Neural cell (in vitro differentiated cells): ENCODE measurements around the gene GET3. TPM values are rescaled to one million over a fixed set of nuclear protein-coding genes. Genes with fewer than 3 reads are reported as not detected.

Experiments
- H2AFZ ChIP-seq: fragments of 200-600, 300-800 bp; sonication (generic), shearing (Covaris generic); 2 replicates; pipeline ENCODE4 v1.6.0; 2014; ENCODE audit warnings: low read depth, mild to moderate bottlenecking, antibody characterized with exemption, low read length, moderate library complexity
- H3F3A ChIP-seq: fragments of 200-600 bp; shearing (Covaris generic); 2 replicates; pipeline ENCODE4 v1.6.1; 2016; ENCODE audit warnings: mild to moderate bottlenecking, moderate library complexity, mixed read lengths, antibody characterized with exemption, low read length; ENCODE audit not compliant: insufficient read depth, poor library complexity, severe bottlenecking
- H3K27ac ChIP-seq: fragments of 200-600, 300-800 bp; sonication (generic), shearing (Covaris generic); 2 replicates; pipeline ENCODE4 v1.5.1; 2014; ENCODE audit warnings: mild to moderate bottlenecking, low read length, moderate library complexity
- H3K27me3 ChIP-seq: fragments of 300-800, 200-600 bp; sonication (generic), shearing (Covaris generic); 2 replicates; pipeline ENCODE4 v1.6.0; 2014; ENCODE audit warnings: mild to moderate bottlenecking, low read depth, low read length, moderate library complexity; ENCODE audit not compliant: insufficient read depth
- H3K36me3 ChIP-seq: fragments of 300-800, 200-600 bp; sonication (generic), shearing (Covaris generic); 2 replicates; pipeline ENCODE4 v1.5.1; 2014; ENCODE audit warnings: mild to moderate bottlenecking, antibody characterized with exemption, low read length, moderate library complexity; ENCODE audit not compliant: insufficient read depth
- H3K4me2 ChIP-seq: fragments of 300-800, 200-600 bp; sonication (generic), shearing (Covaris generic); 2 replicates; pipeline ENCODE4 v1.6.0; 2014; ENCODE audit warnings: mild to moderate bottlenecking, low read length
- H3K4me3 ChIP-seq: fragments of 300-800, 200-600 bp; sonication (generic), shearing (Covaris generic); 2 replicates; pipeline ENCODE4 v1.5.1; 2014; ENCODE audit warnings: mild to moderate bottlenecking, low read length, moderate library complexity
- H3K79me2 ChIP-seq: fragments of 200-600 bp; shearing (Covaris generic); replicated peaks from 2 replicates; pipeline ENCODE4 v1.6.0; 2014; ENCODE audit warnings: mild to moderate bottlenecking, low read length, moderate library complexity; ENCODE audit not compliant: insufficient read depth
- H3K9ac ChIP-seq: fragments of 300-800, 200-600 bp; sonication (generic), shearing (Covaris generic); 2 replicates; pipeline ENCODE4 v1.6.1; 2016; ENCODE audit warnings: mild to moderate bottlenecking, low read length, mixed read lengths
- H3K9me2 ChIP-seq: fragments of 200-600 bp; shearing (Covaris generic); 2 replicates; pipeline ENCODE4 v1.6.1; 2016; ENCODE audit warnings: mild to moderate bottlenecking, low read length, mixed read lengths; ENCODE audit not compliant: insufficient read depth
- H3K9me3 ChIP-seq: fragments of 200-600, 300-800 bp; sonication (generic), shearing (Covaris generic); 2 replicates; pipeline ENCODE4 v1.6.1; 2016; ENCODE audit warnings: mild to moderate bottlenecking, mixed run types, low read length, moderate library complexity, mixed read lengths
- H4K20me1 ChIP-seq: fragments of 200-600 bp; shearing (Covaris generic); 2 replicates; pipeline ENCODE4 v1.6.1; 2016; ENCODE audit warnings: mild to moderate bottlenecking, mixed run types; ENCODE audit not compliant: insufficient read depth
- EP300 ChIP-seq: fragments of 450-650 bp; conservative IDR thresholded peaks from 2 replicates; pipeline ENCODE4 v1.6.1; 2014; ENCODE audit warnings: antibody characterized with exemption, mild to moderate bottlenecking, moderate library complexity; ENCODE audit not compliant: poor library complexity, severe bottlenecking
- EZH2 ChIP-seq: fragments of 200-600, 300-800 bp; shearing (Covaris generic), sonication (generic); IDR thresholded peaks from 2 replicates; pipeline ENCODE4 v1.6.1; 2014; ENCODE audit warnings: antibody characterized with exemption, low read length, borderline replicate concordance, mild to moderate bottlenecking; ENCODE audit not compliant: insufficient read depth, poor library complexity, severe bottlenecking
- MXI1 ChIP-seq: fragments of 450-650 bp; conservative IDR thresholded peaks from 2 replicates; pipeline ENCODE4 v1.6.1; 2014; ENCODE audit warnings: antibody characterized with exemption, mild to moderate bottlenecking; ENCODE audit not compliant: poor library complexity, severe bottlenecking
- POLR2AphosphoS5 ChIP-seq: IDR thresholded peaks from 2 replicates; pipeline ENCODE4 v1.6.1; 2012
- RAD21 ChIP-seq: fragments of 450-650 bp; conservative IDR thresholded peaks from 2 replicates; pipeline ENCODE4 v1.6.1; 2014; ENCODE audit warnings: antibody characterized with exemption, mild to moderate bottlenecking, moderate library complexity
- SMC3 ChIP-seq: fragments of 450-650 bp; conservative IDR thresholded peaks from 2 replicates; pipeline ENCODE4 v1.6.1; 2014; ENCODE audit warnings: antibody characterized with exemption, mild to moderate bottlenecking, moderate library complexity; ENCODE audit not compliant: poor library complexity
- TAF1 ChIP-seq: IDR thresholded peaks from 2 replicates; pipeline ENCODE4 v1.6.1; 2012; ENCODE audit warnings: low read depth
- polyA plus RNA-seq: library from polyadenylated mRNA; depleted of rRNA; stranded (reverse); fragments of >200 nt; gene quantifications from 2 replicates; pipeline ENCODE4 v1.2.3, GENCODE V29; 2014
- TF ChIP-seq, protein P1 (sequence below): IDR thresholded peaks from 2 replicates; pipeline ENCODE4 v1.6.1; 2012; ENCODE audit warnings: borderline replicate concordance
- TF ChIP-seq, protein P2 (sequence below): fragments of 450-650 bp; IDR thresholded peaks from 2 replicates; pipeline ENCODE4 v1.5.1; 2014; ENCODE audit warnings: antibody characterized with exemption, mild to moderate bottlenecking, moderate library complexity; ENCODE audit not compliant: poor library complexity, severe bottlenecking

Gene GET3
- polyA plus RNA-seq, 1 donor from 2014 or later, result 89.6 TPM

DNA sequence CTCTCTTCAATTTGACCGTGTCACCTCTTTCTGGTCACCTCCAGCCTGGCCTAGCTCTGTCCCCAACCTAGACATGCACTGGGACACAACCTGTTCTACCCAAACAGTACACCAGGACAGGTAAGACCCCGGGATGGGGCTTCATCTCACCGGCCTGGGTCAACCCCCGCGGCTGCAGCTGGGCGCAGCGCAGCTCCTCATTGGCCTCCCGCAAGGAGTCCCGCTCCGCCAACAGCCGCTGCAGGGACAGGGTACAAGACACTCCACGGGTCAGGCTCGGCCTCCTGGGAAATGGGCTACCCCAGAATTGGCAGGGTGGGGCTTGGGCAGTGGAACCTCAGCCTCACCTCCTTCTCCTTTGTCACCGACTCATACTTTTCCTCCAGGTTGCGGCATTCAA lies 30.4 kb downstream of the GET3 start:
- H3K4me3 ChIP-seq, result no peak overlapping the region
- TF ChIP-seq EZH2, result no peak
- TF ChIP-seq TAF1, result no peak
- no peak for TF ChIP-seq MXI1
- H2AFZ ChIP-seq, result no peak overlapping the region
- no peaks in the 10 kb centered on the region for H3K27me3 ChIP-seq
- no peaks in the 10 kb centered on the region for H3K79me2 ChIP-seq
- no peak overlapping the region for H3K27ac ChIP-seq
- H3K36me3 ChIP-seq, result no peaks in the 10 kb centered on the region
- H3K9me3 ChIP-seq, result no peaks in the 10 kb centered on the region
- H4K20me1 ChIP-seq, result no peaks in the 10 kb centered on the region
- no peaks in the 10 kb centered on the region for H3F3A ChIP-seq
- no peak overlapping the region for H3K4me2 ChIP-seq
- H3K9me2 ChIP-seq, result no peaks in the 10 kb centered on the region
- H3K9ac ChIP-seq, result no peak overlapping the region

DNA sequence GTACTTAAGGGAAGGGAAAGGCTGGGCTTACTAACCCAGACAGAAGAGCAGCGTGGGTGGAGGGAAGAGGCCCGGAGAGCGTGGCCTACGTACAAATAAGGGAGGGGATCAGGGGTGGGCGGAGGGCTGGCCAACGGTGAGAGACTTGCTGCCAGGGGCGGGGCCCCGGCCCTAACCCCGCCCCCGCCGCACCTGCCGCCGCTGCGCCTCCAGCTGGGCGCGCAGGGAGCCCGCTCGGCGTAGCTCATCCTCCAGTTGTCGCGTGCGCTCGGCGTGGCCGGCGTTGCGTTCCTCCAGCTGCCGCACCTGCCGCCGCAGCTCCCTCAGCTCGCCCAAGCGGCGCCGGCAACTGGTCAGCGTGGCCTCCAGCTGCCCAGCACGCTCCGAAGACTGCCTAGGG lies 32.4 kb downstream of the GET3 start:
- no peaks in the 10 kb centered on the region for H3K27me3 ChIP-seq
- no peak overlapping the region for H3K27ac ChIP-seq
- H3F3A ChIP-seq, result no peaks in the 10 kb centered on the region
- no peaks in the 10 kb centered on the region for H3K9me3 ChIP-seq
- TF ChIP-seq EZH2 (no peak), EP300 (no peak), POLR2AphosphoS5 (no peak), SMC3 (no peak), RAD21 (no peak), TAF1 (no peak), MXI1 (no peak)
- TF ChIP-seq, protein P1, sequence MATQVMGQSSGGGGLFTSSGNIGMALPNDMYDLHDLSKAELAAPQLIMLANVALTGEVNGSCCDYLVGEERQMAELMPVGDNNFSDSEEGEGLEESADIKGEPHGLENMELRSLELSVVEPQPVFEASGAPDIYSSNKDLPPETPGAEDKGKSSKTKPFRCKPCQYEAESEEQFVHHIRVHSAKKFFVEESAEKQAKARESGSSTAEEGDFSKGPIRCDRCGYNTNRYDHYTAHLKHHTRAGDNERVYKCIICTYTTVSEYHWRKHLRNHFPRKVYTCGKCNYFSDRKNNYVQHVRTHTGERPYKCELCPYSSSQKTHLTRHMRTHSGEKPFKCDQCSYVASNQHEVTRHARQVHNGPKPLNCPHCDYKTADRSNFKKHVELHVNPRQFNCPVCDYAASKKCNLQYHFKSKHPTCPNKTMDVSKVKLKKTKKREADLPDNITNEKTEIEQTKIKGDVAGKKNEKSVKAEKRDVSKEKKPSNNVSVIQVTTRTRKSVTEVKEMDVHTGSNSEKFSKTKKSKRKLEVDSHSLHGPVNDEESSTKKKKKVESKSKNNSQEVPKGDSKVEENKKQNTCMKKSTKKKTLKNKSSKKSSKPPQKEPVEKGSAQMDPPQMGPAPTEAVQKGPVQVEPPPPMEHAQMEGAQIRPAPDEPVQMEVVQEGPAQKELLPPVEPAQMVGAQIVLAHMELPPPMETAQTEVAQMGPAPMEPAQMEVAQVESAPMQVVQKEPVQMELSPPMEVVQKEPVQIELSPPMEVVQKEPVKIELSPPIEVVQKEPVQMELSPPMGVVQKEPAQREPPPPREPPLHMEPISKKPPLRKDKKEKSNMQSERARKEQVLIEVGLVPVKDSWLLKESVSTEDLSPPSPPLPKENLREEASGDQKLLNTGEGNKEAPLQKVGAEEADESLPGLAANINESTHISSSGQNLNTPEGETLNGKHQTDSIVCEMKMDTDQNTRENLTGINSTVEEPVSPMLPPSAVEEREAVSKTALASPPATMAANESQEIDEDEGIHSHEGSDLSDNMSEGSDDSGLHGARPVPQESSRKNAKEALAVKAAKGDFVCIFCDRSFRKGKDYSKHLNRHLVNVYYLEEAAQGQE, result no peak
- TF ChIP-seq, protein P2, sequence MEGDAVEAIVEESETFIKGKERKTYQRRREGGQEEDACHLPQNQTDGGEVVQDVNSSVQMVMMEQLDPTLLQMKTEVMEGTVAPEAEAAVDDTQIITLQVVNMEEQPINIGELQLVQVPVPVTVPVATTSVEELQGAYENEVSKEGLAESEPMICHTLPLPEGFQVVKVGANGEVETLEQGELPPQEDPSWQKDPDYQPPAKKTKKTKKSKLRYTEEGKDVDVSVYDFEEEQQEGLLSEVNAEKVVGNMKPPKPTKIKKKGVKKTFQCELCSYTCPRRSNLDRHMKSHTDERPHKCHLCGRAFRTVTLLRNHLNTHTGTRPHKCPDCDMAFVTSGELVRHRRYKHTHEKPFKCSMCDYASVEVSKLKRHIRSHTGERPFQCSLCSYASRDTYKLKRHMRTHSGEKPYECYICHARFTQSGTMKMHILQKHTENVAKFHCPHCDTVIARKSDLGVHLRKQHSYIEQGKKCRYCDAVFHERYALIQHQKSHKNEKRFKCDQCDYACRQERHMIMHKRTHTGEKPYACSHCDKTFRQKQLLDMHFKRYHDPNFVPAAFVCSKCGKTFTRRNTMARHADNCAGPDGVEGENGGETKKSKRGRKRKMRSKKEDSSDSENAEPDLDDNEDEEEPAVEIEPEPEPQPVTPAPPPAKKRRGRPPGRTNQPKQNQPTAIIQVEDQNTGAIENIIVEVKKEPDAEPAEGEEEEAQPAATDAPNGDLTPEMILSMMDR, result no peak
- H3K79me2 ChIP-seq, result no peaks in the 10 kb centered on the region
- no peaks in the 10 kb centered on the region for H3K9me2 ChIP-seq
- H3K9ac ChIP-seq, result no peak overlapping the region
- no peak overlapping the region for H3K4me2 ChIP-seq
- no peaks in the 10 kb centered on the region for H4K20me1 ChIP-seq
- no peak overlapping the region for H3K4me3 ChIP-seq
- H3K36me3 ChIP-seq, result no peaks in the 10 kb centered on the region
- no peak overlapping the region for H2AFZ ChIP-seq

DNA sequence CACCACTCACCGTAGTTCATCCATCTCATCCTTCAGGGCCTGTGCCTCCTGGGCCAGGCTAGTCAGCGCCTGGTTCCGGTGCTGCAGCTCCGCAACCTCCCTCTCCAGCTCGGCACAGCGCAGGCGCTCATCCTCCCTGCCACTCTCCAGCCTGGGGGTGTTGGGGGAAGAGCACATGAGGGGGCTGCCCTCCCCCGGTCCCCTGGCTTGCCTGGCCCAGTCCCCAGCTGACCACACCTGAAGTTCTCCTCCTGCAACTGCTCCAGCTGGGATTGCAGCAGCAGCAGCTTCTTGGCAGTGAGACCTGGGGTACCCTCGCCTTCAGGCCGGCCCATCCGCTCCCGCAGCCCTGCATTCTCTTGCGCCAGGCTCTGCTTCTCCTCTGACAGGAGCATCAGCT lies 33.6 kb downstream of the GET3 start:
- no peaks in the 10 kb centered on the region for H3K9me2 ChIP-seq
- no peaks in the 10 kb centered on the region for H3F3A ChIP-seq
- H2AFZ ChIP-seq, result no peak overlapping the region
- no peaks in the 10 kb centered on the region for H3K27me3 ChIP-seq
- no peaks in the 10 kb centered on the region for H3K9me3 ChIP-seq
- H3K27ac ChIP-seq, result no peak overlapping the region
- TF ChIP-seq, protein P2, result no peak
- TF ChIP-seq, protein P1, result no peak
- TF ChIP-seq MXI1, result no peak
- no peak for TF ChIP-seq TAF1
- no peak for TF ChIP-seq EP300
- TF ChIP-seq POLR2AphosphoS5, result no peak
- TF ChIP-seq EZH2, result no peak
- no peak for TF ChIP-seq SMC3
- TF ChIP-seq RAD21, result no peak
- H3K79me2 ChIP-seq, result no peaks in the 10 kb centered on the region
- no peaks in the 10 kb centered on the region for H4K20me1 ChIP-seq
- H3K4me2 ChIP-seq, result no peak overlapping the region
- H3K36me3 ChIP-seq, result no peaks in the 10 kb centered on the region
- H3K9ac ChIP-seq, result no peak overlapping the region
- no peak overlapping the region for H3K4me3 ChIP-seq
